WTC11 (cell line): ENCODE data around the gene RANBP3.

ENCODE experiments used
- CTCF ChIP-seq: fragments of 200-600 bp; IDR thresholded peaks from 2 replicates; pipeline ENCODE4 v1.8.0; 2022; ENCODE audit warnings: antibody characterized with exemption
- ESRRA ChIP-seq: sonication (generic); formaldehyde crosslinking; IDR thresholded peaks from 2 replicates; pipeline ENCODE4 v1.8.1; 2022; ENCODE audit warnings: mild to moderate bottlenecking, missing genetic modification reagents, borderline replicate concordance
- FOXJ3 ChIP-seq: sonication (generic); formaldehyde crosslinking; IDR thresholded peaks from 2 replicates; pipeline ENCODE4 v1.9.0; 2021; ENCODE audit warnings: missing genetic modification reagents, mild to moderate bottlenecking, borderline replicate concordance
- JAZF1 ChIP-seq: fragments of 250-450 bp; sonication (Bioruptor Pico); IDR thresholded peaks from 2 replicates; pipeline ENCODE4 v1.9.0; 2021; ENCODE audit warnings: moderate library complexity, mild to moderate bottlenecking, inconsistent platforms
- JUN ChIP-seq: sonication (generic); formaldehyde crosslinking; IDR thresholded peaks from 2 replicates; pipeline ENCODE4 v1.8.0; 2023; ENCODE audit warnings: mild to moderate bottlenecking, missing genetic modification reagents
- MAX ChIP-seq: sonication (generic); formaldehyde crosslinking; IDR thresholded peaks from 2 replicates; pipeline ENCODE4 v1.8.0; 2022; ENCODE audit warnings: mild to moderate bottlenecking, missing genetic modification reagents
- NR2C2 ChIP-seq: sonication (generic); formaldehyde crosslinking; IDR thresholded peaks from 2 replicates; pipeline ENCODE4 v1.8.0; 2022; ENCODE audit warnings: mild to moderate bottlenecking, missing genetic modification reagents
- PRDM15 ChIP-seq: sonication (generic); formaldehyde crosslinking; IDR thresholded peaks from 2 replicates; pipeline ENCODE4 v1.8.0; 2022; ENCODE audit warnings: missing genetic modification reagents
- TEAD4 ChIP-seq: sonication (generic); formaldehyde crosslinking; IDR thresholded peaks from 2 replicates; pipeline ENCODE4 v1.8.0; 2022; ENCODE audit warnings: mild to moderate bottlenecking, missing genetic modification reagents

GRCh38 chr19:5993648-5994358 lies 15.9 kb upstream of the RANBP3 start:
- TF ChIP-seq JAZF1, result no peak
- TF ChIP-seq PRDM15, result no peak
- no peak for TF ChIP-seq CTCF
- TF ChIP-seq NR2C2, result no peak
- TF ChIP-seq JUN (CRISPR knock-in tag), result no peak
- TF ChIP-seq FOXJ3 (CRISPR knock-in tag), result no peak
- TF ChIP-seq TEAD4, result no peak
- TF ChIP-seq ESRRA (CRISPR knock-in tag), result no peak
- TF ChIP-seq MAX, result no peak
